ENCODE results near the gene RBFOX1.

RBFOX1 gene

DNA sequence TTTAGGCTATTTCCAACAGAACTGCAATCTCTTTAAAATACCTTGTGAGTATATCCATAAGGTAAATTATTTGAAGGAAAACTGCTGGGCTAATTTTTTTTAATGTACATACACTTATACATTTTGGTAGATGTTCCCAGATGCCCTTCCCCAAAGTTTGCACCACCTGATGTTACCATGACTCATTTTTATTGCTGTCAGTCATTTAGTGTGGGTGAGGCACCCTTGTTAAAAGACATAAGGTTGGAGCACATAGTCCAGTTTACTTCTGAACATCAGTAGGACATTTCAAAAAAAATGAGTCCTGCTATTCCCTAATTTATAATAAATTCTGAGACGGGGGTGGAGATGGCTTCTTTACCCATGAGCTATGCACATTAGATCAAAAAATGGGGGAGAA is 138.6 kb downstream of the RBFOX1 start:
- no peak for TF ChIP-seq CTCF (IDR thresholded peaks at IDR 0.05; ENCODE audit: control extremely low read depth, extremely low read depth, low read depth, missing control alignments)
- CTCF ChIA-PET: no interaction called here
- no peak for DNase-seq (ENCODE audit: extremely low spot score)
- POLR2A ChIA-PET: no interaction called here

DNA sequence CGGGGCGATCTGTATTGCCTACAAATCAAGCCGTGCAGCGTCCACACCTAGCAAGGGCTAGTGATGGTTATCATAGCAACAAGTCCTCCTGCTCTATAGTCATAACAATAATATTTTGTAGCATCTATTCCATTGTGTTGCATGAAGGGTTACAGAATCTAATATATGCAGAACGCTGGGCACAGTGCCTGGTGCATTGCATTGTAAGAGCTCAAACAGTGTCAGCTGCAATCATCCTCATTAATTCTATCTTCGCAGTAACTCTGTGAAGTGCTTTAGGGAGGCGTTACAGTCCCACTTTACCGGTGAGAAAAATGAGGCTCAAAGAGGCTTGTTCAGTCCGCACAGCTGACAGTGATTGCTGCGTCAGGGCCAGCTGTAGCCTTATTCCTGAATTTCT is 149.4 kb downstream of the RBFOX1 start:
- TF ChIP-seq CTCF (IDR thresholded peaks at IDR 0.05; ENCODE audit: control extremely low read depth, extremely low read depth, low read depth, missing control alignments): no peak
- no peak for DNase-seq (ENCODE audit: extremely low spot score)
- CTCF ChIA-PET: no interaction called here
- POLR2A ChIA-PET: no interaction called here

DNA sequence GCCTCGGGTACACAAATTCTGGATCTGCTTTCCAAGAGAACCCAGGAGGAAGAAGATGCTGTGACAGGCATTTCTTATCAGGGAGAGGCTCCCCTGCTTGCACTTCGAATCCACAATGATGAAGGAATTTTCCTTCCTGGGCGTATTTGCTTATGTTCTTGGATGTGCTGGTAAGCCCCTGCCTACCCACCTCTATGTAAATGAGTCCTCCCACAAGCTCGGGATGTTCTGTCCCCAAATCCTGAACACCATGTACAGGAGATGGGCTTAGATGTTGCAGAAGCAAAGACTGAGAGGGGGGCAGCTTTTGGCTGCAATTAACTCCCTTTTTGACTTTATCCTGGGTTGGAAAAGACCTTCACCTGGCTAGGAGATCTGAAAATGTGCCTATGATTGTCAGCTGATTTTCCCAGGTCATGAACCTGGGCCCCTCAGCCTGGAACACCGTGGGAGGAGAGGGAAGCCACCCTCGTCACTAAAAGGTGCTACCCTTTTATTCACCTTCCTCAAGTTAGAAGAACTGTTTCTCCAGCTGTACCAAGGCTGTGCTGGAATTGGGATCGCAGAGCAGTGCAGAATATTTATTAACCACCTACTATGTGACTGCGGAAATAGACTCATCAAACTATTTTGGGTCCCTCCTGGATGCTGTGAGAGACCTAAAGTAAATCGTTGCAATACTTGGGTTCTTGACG is 150.1 kb downstream of the RBFOX1 start:
- no peak for TF ChIP-seq CTCF (IDR thresholded peaks at IDR 0.05; ENCODE audit: control extremely low read depth, extremely low read depth, low read depth, missing control alignments)
- no peak for DNase-seq (ENCODE audit: extremely low spot score)
- ChIA-PET POLR2A (no interaction called here), CTCF (no interaction called here)

DNA sequence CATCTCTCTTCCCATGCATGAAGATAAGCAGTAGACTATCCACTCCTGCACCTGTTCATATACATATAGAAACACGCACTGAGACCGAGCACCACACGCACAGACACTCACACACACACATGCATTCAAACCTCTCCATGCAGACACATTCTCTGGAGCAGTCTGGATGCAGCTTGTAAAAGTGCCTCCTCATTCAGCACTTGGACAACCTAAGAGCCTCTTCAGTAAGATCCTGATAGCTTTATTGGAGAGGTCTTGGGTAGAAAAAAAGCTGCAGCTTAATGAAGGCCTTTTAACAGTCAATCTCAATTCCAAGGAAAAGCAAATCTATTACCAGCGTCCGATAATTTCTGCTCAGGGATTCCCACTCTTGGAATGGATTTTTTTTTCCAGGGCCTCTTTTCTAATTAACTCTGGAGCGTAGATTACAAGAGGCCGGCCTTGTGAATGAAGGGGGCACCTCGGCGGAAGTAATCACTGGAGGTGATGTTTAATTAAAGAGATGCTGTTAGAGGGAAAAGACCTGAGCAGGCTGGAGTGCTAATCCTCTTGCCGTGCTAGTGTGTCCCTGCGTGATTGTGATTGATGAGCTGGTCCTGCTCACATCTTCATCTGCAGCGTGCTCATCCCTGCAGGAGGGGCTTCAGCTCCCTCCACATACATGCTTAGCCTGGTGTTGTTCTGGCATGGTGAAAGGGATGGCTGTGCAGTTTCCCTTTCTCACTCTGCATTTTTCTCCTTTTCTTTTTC is 155.1 kb downstream of the RBFOX1 start:
- ChIA-PET POLR2A (no interaction called here), CTCF (no interaction called here)
- no peak for TF ChIP-seq CTCF (IDR thresholded peaks at IDR 0.05; ENCODE audit: control extremely low read depth, extremely low read depth, low read depth, missing control alignments)
- no peak for DNase-seq (ENCODE audit: extremely low spot score)

- ChIA-PET POLR2A (no interaction called here), CTCF (interaction anchor here (1.4 kb wide), 1 partner anchor 17 kb away, joined by 3 read pairs; no protein-coding TSS in a partner anchor)
- TF ChIP-seq CTCF (IDR thresholded peaks at IDR 0.05; ENCODE audit: control extremely low read depth, extremely low read depth, low read depth, missing control alignments): no peak
- no peak for DNase-seq (ENCODE audit: extremely low spot score)
These were observed 159.5 kb downstream of the RBFOX1 start for GRCh38 chr16:7492122-7492521.

DNA sequence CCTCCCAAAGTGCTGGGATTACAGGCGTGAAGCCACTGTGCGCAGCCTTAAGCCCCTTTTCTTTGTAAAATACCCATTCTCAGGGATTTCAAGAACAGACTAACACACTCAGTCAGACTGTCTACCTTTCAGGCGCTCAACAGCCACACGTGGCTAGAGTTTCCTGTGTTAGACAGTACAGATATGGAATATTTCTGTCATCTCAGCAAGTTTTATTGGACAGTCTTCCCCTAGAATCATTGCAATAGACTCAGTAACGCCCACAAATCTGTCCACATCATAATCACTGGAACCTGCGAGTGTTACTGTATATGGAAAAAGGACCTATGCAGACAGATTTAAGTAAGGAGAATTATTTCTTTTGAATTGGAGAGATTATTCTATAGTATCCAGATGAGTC is 160.5 kb downstream of the RBFOX1 start:
- DNase-seq (ENCODE audit: extremely low spot score): no peak
- ChIA-PET CTCF (no interaction called here), POLR2A (no interaction called here)
- no peak for TF ChIP-seq CTCF (IDR thresholded peaks at IDR 0.05; ENCODE audit: control extremely low read depth, extremely low read depth, low read depth, missing control alignments)

All from GM10248 (cell line).